GM12878 (cell line): Measurements from ENCODE around the gene BRSK2. TPM values are rescaled to one million over a fixed set of nuclear protein-coding genes. Genes with fewer than 3 reads are reported as not detected.

Experiments
- ATAC-seq: fragments of 200-7000 bp; cut with Tn5 transposase; 3 replicates; pipeline ENCODE4 v1.9.1; 2020; ENCODE audit warnings: mild to moderate bottlenecking, moderate library complexity
- BruUV-seq: library from RNA; stranded (reverse); fragments of 400-500 nt; replicated peaks from 2 replicates; lab custom pipeline; 2021; lab: Mats Ljungman, UMichigan
- CTCF ChIA-PET: fragments of 300-600 bp; sonication (Branson Sonifier 250); formaldehyde crosslinking; extraction: SDS; loops from one replicate; lab custom pipeline; 2021; ENCODE audit warnings: inconsistent platforms; lab: Yijun Ruan, JAX
- POLR2A ChIA-PET: fragments of 350-600 bp; formaldehyde crosslinking; extraction: SDS; loops from one replicate; lab custom pipeline; 2021; ENCODE audit warnings: inconsistent platforms; lab: Charles Lee
- RAD21 ChIA-PET: fragments of 300-600 bp; sonication (Branson Sonifier 250); formaldehyde crosslinking; loops from one replicate; lab custom pipeline; 2023; ENCODE audit warnings: antibody characterized with exemption; ENCODE audit not compliant: unreplicated experiment; lab: Charles Lee
- SMC1A ChIA-PET: fragments of 300-600 bp; sonication (Branson Sonifier 250); formaldehyde crosslinking; loops from one replicate; lab custom pipeline; 2023; ENCODE audit not compliant: unreplicated experiment, uncharacterized antibody; lab: Charles Lee
- DNase-seq: peaks from one replicate; pipeline ENCODE4 v3.0.0-alpha.2; 2011; ENCODE audit warnings: low read depth, low spot score
- FAIRE-seq: peaks from 3 replicates; lab custom pipeline; 2011; peaks lifted over from hg19 to GRCh38; lab: Jason Lieb, UNC
- H2AFZ ChIP-seq: 2 replicates; pipeline ENCODE4 v1.6.0; 2011; ENCODE audit warnings: low read depth, low read length, control low read depth; ENCODE audit not compliant: control insufficient read depth
- H3K27ac ChIP-seq: 2 replicates; pipeline ENCODE4 v1.5.1; 2011; ENCODE audit warnings: control low read depth; ENCODE audit not compliant: control insufficient read depth, insufficient read depth
- H3K27me3 ChIP-seq, 2 experiments: replicated peaks in 1 of 2; 2 replicates each; pipeline versions ENCODE4 v1.6.0 to v1.6.1; 2011; ENCODE audit warnings: low read length in 1 of 2; ENCODE audit not compliant: control insufficient read depth in 2 of 2, insufficient read depth in 2 of 2
- H3K36me3 ChIP-seq, 2 experiments: 2 replicates each; pipeline ENCODE4 v1.5.1; 2011; ENCODE audit warnings: low read length in 1 of 2; ENCODE audit not compliant: control insufficient read depth in 2 of 2, insufficient read depth in 2 of 2
- H3K4me1 ChIP-seq: 2 replicates; pipeline ENCODE4 v1.6.1; 2011; ENCODE audit warnings: mild to moderate bottlenecking, low read length, moderate library complexity, mixed read lengths; ENCODE audit not compliant: control insufficient read depth, insufficient read depth
- H3K4me2 ChIP-seq: 2 replicates; pipeline ENCODE4 v1.6.0; 2011; ENCODE audit warnings: control low read depth; ENCODE audit not compliant: control insufficient read depth, insufficient read depth
- H3K4me3 ChIP-seq: fragments of 200-600 bp; sonication (generic); 2 replicates; pipeline ENCODE4 v1.5.1; 2016
- H3K79me2 ChIP-seq: 2 replicates; pipeline ENCODE4 v1.6.0; 2011; ENCODE audit warnings: low read length; ENCODE audit not compliant: control insufficient read depth, insufficient read depth
- H3K9ac ChIP-seq: 2 replicates; pipeline ENCODE4 v1.8.0; 2011; ENCODE audit warnings: low read length, control low read depth, mixed read lengths; ENCODE audit not compliant: control insufficient read depth, insufficient read depth
- H3K9me3 ChIP-seq: replicated peaks from 3 replicates; pipeline ENCODE4 v1.5.1; 2011; ENCODE audit warnings: mild to moderate bottlenecking, low read length; ENCODE audit not compliant: control insufficient read depth, insufficient read depth
- H4K20me1 ChIP-seq: 2 replicates; pipeline ENCODE4 v1.6.0; 2011; ENCODE audit not compliant: control insufficient read depth, insufficient read depth
- ASH2L ChIP-seq: fragments of 300-600, 200-600 bp; sonication (generic); IDR thresholded peaks from 2 replicates; pipeline ENCODE4 v1.6.1; 2017; ENCODE audit warnings: low read depth, mild to moderate bottlenecking, borderline replicate concordance
- BCL3 ChIP-seq: IDR thresholded peaks from 2 replicates; pipeline ENCODE4 v1.6.1; 2011; ENCODE audit warnings: borderline replicate concordance, low read depth, mild to moderate bottlenecking, moderate library complexity, low read length; ENCODE audit not compliant: insufficient read depth, poor library complexity, severe bottlenecking
- BCLAF1 ChIP-seq: fragments of 450-650 bp; IDR thresholded peaks from 2 replicates; pipeline ENCODE4 v1.6.1; 2017; ENCODE audit warnings: antibody characterized with exemption, mild to moderate bottlenecking, moderate library complexity
- CEBPB ChIP-seq, 2 experiments: fragments of 150-350 bp in 1 of 2; IDR thresholded peaks; 2 replicates each; pipeline ENCODE4 v1.6.1; 2012 to 2014; ENCODE audit warnings: low read depth in 2 of 2, low read length in 2 of 2, borderline replicate concordance in 1 of 2, inconsistent platforms in 1 of 2
- CTCF ChIP-seq, 3 experiments: IDR thresholded peaks in 2 of 3; conservative IDR thresholded peaks in 1 of 3; 2 replicates each; pipeline ENCODE4 v1.5.1; 2011; ENCODE audit warnings: low read depth in 3 of 3, low read length in 3 of 3, mild to moderate bottlenecking in 3 of 3, control low read depth in 2 of 3, moderate library complexity in 2 of 3, inconsistent platforms in 1 of 3, mixed read lengths in 1 of 3; ENCODE audit not compliant: control insufficient read depth in 2 of 3, insufficient read depth in 1 of 3; ENCODE audit errors: extremely low read depth in 1 of 3
- ESRRA ChIP-seq: IDR thresholded peaks from 2 replicates; pipeline ENCODE4 v1.6.1; 2012; ENCODE audit warnings: mild to moderate bottlenecking, low read length, improper control_type of control experiment
- IRF4 ChIP-seq: IDR thresholded peaks from 2 replicates; pipeline ENCODE4 v1.6.1; 2011; ENCODE audit warnings: low read depth, low read length
- KLF5 ChIP-seq: fragments of 450-650 bp; IDR thresholded peaks from 2 replicates; pipeline ENCODE4 v1.6.1; 2014; ENCODE audit warnings: mild to moderate bottlenecking; ENCODE audit not compliant: partially characterized antibody
- MTA2 ChIP-seq: fragments of 450-650 bp; IDR thresholded peaks from 2 replicates; pipeline ENCODE4 v1.6.1; 2016; ENCODE audit warnings: low read depth, mild to moderate bottlenecking, moderate library complexity
- MYB ChIP-seq: fragments of 150-350 bp; IDR thresholded peaks from 2 replicates; pipeline ENCODE4 v1.6.1; 2014; ENCODE audit warnings: mild to moderate bottlenecking, low read depth, low read length, borderline replicate concordance
- NFXL1 ChIP-seq: fragments of 450-650 bp; IDR thresholded peaks from 2 replicates; pipeline ENCODE4 v1.6.1; 2017; ENCODE audit warnings: antibody characterized with exemption, mild to moderate bottlenecking, borderline replicate concordance
- NR2C1 ChIP-seq: fragments of 450-650 bp; IDR thresholded peaks from 2 replicates; pipeline ENCODE4 v1.6.1; 2017; ENCODE audit warnings: antibody characterized with exemption, mild to moderate bottlenecking, moderate library complexity
- whole genome bisulfite sequencing: methylation state at CpG from one replicate; pipeline ENCODE4 v1.1.6; 2016; ENCODE audit warnings: low lambda C conversion rate; ENCODE audit not compliant: insufficient replicate concordance, insufficient coverage; ENCODE audit errors: missing lambda C conversion rate; 5-methylcytosine and 5-hydroxymethylcytosine counted together
- in situ Hi-C: fragments of 300-500 bp; cut with MboI; formaldehyde crosslinking; loops from 9 replicates; pipeline ENCODE4 v1.14.3; 2018; ENCODE audit warnings: mixed read lengths
- intact Hi-C: fragments of 100-400 bp; cut with micrococcal nuclease; formaldehyde crosslinking; loops from one replicate; pipeline ENCODE4 v1.14.2; 2022; ENCODE audit not compliant: unreplicated experiment
- polyA plus RNA-seq, 11 experiments: library from polyadenylated mRNA; depleted of rRNA in 4 of 11; unstranded in 6 of 11; stranded (reverse) in 5 of 11; fragments of >200 nt; fragmentation: Nextera tagmentation in 4 of 11; fragmentation: Illumina TruSeq in 1 of 11; extraction: Ambion mirVana in 4 of 11; extraction: Trizol in 1 of 11; gene quantifications; 1 replicate in 1 of 11; 2 replicates in 10 of 11; pipeline versions ENCODE4 v1.2.1 to v1.2.3, GENCODE V29; 2011 to 2016; ENCODE audit warnings: inconsistent platforms in 2 of 11, missing spikeins in 2 of 11, low read depth in 1 of 11
- total RNA-seq, 4 experiments: library from RNA; depleted of rRNA in 3 of 4; stranded (reverse); fragments of >200 nt in 3 of 4; fragmentation: Illumina TruSeq in 1 of 4; extraction: Trizol in 1 of 4; gene quantifications; 2 replicates each; pipeline versions ENCODE4 v1.2.1 to v1.2.3, GENCODE V29; 2013 to 2021

BRSK2 gene
- total and polyA plus RNA-seq, 10 of the 15 experiments (the other 5 are each of a cell fraction or from before 2014, with no cell fraction given): 0.13 TPM; not detected in 9

- Histone ChIP-seq H3K4me1 (no peaks in the 10 kb centered on the region), H3K27ac (no peak overlapping the region), H2AFZ (no peak overlapping the region), H3K79me2 (no peaks in the 10 kb centered on the region), H3K27me3 (no peaks in the 10 kb centered on the region), H4K20me1 (no peaks in the 10 kb centered on the region), H3K9ac (no peak overlapping the region), H3K4me3 (no peak overlapping the region), H3K36me3 (no peaks in the 10 kb centered on the region), H3K4me2 (no peak overlapping the region), H3K9me3 (no peaks in the 10 kb centered on the region)
- DNase-seq (no peak), FAIRE-seq (no peak), ATAC-seq (no peak)
- BruUV-seq: no TSS peak
- ChIA-PET POLR2A (no interaction called here), RAD21 (no interaction called here), SMC1A (no interaction called here), CTCF (no interaction called here)
- in situ Hi-C loops: no loop called here
- intact Hi-C loops: no loop called here
- WGBS: 31% methylated on average over 11 of the region's 14 CpGs
- TF ChIP-seq BCL3 (peak; percentile 27), MTA2 (no peak)
Measured at GRCh38 chr11:1356007-1356435, 33.7 kb upstream of the BRSK2 start.

GRCh38 chr11:1356478-1356960 is 33.2 kb upstream of the BRSK2 start:
- BruUV-seq: no TSS peak
- no peaks in the 10 kb centered on the region for H4K20me1 ChIP-seq
- H3K79me2 ChIP-seq: no peaks in the 10 kb centered on the region
- ChIA-PET CTCF (no interaction called here), RAD21 (no interaction called here), POLR2A (no interaction called here), SMC1A (no interaction called here)
- in situ Hi-C loops: no loop called here
- intact Hi-C loops: no loop called here
- DNase-seq (no peak), FAIRE-seq (no peak), ATAC-seq (no peak)
- no peaks in the 10 kb centered on the region for H3K27me3 ChIP-seq
- H3K4me1 ChIP-seq: no peaks in the 10 kb centered on the region
- no peak overlapping the region for H3K9ac ChIP-seq
- 35% methylated on average over 13 of the region's 13 CpGs for WGBS
- no peaks in the 10 kb centered on the region for H3K36me3 ChIP-seq
- H2AFZ ChIP-seq: no peak overlapping the region
- H3K27ac ChIP-seq: no peak overlapping the region
- H3K9me3 ChIP-seq: no peaks in the 10 kb centered on the region
- no peak overlapping the region for H3K4me3 ChIP-seq
- no peak overlapping the region for H3K4me2 ChIP-seq
- no peak for TF ChIP-seq CEBPB (IDR thresholded peaks at IDR 0.05; ENCODE audit: borderline replicate concordance in 1 of 2, low read depth in 2 of 2, low read length in 2 of 2)
- TF ChIP-seq NR2C1: no peak
- no peak for TF ChIP-seq CTCF (IDR thresholded peaks at IDR 0.05 in 2 of 3, conservative IDR thresholded peaks at IDR 0.05 in 1 of 3; ENCODE audit: control insufficient read depth in 2 of 3, extremely low read depth in 1 of 3, insufficient read depth in 1 of 3, low read depth in 3 of 3, low read length in 3 of 3)
- TF ChIP-seq ASH2L: no peak
- TF ChIP-seq IRF4: no peak
- no peak for TF ChIP-seq ESRRA
- TF ChIP-seq BCLAF1: no peak
- no peak for TF ChIP-seq KLF5
- no peak for TF ChIP-seq NFXL1
- no peak for TF ChIP-seq MYB
